GM12872 (cell line): ENCODE measurements around the gene KLF16.
"Not testable (repeated sequence)": the region's sequence is repeated elsewhere in the genome, so short reads cannot be mapped to it uniquely, and the experiment has no call there.

Source experiments
- CTCF ChIP-seq: IDR thresholded peaks from 3 replicates; pipeline ENCODE4 v1.5.1; 2011; ENCODE audit warnings: low read depth, mild to moderate bottlenecking, low read length, moderate library complexity; ENCODE audit not compliant: insufficient read depth

KLF16 gene

GRCh38 chr19:1896508-1896907 is 33.1 kb upstream of the KLF16 start:
- no peak for TF ChIP-seq CTCF

DNA sequence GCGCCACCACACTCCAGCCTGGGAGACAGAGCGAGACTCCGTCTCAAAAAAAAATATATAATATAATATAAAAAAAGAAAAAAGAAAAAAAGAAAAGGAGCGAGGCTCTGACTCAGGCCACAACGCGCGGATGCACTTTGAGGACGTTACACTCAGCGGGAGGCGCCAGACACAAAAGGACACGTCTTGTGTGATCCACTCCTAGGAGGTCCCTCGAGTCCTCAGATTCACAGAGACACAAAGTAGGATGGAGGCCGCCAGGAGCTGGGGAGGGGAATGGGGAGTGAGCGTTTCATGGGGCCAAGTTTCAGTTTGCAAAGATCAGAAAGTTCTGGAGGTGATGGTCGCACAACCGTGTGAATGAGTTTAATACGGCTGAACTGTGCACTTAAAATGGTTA is 30.4 kb upstream of the KLF16 start:
- TF ChIP-seq CTCF = no peak

- TF ChIP-seq CTCF = no peak
These were observed 26.5 kb upstream of the KLF16 start for GRCh38 chr19:1889907-1890306.

DNA sequence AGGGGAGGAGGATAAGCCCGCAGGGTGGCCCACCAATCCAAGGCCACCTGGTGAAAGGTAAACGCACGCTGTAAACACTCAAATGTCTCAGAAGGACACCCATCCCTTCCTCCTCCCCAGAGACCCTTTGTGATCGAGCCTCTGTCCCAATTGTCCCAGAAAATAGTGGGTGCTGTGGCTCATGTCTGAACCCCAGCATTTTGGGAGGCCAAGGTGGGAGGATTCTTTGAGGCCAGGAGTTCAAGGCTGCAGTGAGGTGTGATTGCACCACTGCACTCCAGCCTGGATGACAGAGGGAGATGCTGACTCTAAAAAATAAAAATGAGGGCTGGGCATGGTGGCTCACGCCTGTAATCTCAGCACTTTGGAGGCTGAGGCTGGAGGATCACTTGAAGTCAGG is 25.0 kb upstream of the KLF16 start:
- TF ChIP-seq CTCF = no peak

DNA sequence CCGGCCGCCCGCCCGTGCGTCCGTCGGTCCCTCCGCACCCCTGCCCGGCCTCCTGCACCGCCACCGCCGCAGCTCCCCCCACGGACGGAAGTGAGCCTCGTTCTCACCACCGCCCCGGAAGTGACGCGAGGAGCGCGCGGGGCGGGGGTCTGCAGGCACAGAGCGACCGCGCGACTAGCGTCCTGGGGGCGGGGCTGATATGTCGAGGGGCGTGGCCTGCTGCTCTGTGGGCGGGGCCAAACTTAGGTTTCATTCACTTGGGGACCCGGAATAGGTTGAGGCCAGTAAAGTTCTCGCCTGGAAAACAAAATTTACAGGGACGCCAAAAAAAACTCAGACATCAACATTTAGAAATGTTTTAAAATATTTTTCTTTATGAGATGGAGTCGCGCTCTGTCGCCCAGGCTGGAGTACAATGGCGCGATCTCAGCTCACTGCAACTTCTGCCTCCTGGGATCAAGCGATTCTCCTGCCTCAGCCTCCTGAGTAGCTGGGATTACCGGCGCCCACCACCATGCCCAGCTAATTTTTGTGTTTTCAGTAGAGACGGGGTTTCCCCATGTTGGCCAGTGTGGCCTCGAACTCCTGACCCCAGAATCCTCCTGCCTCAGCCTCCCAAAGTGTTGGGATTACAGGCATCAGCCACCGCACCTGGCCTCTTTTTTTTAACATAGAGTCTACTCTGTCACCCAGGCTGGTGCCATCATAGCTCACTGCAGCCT is 22.2 kb upstream of the KLF16 start, which contains the start of gene ABHD17A:
ABHD17A (minus strand) TSS at position 99 of the 722 bp plus-strand sequence. CDS start 3,930 bp downstream, outside the sequence.
- TF ChIP-seq CTCF = not testable (repeated sequence)

GRCh38 chr19:1884719-1885334 is 21.4 kb upstream of the KLF16 start:
- TF ChIP-seq CTCF = no peak

DNA sequence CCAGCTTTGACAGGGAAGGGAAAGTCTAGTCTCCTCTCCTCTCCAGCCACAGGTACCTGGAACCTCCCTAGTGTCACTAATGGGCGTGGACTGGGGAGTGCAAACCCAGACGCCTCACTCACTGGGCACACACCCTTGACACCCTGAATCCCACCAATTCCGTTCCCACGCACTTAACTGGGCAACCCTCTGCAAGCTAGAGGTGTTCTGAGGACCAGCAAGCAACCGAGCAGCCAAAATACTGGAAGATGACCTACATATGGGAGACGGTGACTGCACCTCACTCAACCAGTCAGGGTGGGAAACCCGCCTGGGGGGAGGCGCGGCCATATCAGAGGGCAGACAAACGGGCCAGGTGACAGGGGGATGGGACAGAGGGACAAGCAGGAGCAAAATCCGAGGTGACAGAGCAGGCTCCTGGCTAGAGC is 20.9 kb upstream of the KLF16 start:
- TF ChIP-seq CTCF = no peak
